Renal pelvis (tissue), 4 donors: ENCODE results near the gene RNF123. TPM values are rescaled to one million over a fixed set of nuclear protein-coding genes. Genes with fewer than 3 reads are reported as not detected.

Experiments used
- DNase-seq: peaks from one replicate; pipeline ENCODE4 v3.0.0-alpha.2; 2013
- polyA plus RNA-seq, 3 donors: library from polyadenylated mRNA; unstranded; fragments of 120-200 nt; gene quantifications; one replicate each; pipeline ENCODE4 v1.2.1, GENCODE V29; 2013; ENCODE audit not compliant: insufficient read length in 3 of 3

The RNF123 gene
- polyA plus RNA-seq, 3 donors, result 40.4 to 42.0 (median 40.9) TPM

GRCh38 chr3:49717959-49718857, 28.9 kb downstream of the RNF123 start:
- DNase-seq, result no peak

GRCh38 chr3:49718858-49719213, 29.5 kb downstream of the RNF123 start:
- DNase-seq, result no peak

- peak; percentile 93 for DNase-seq
These were observed 30.0 kb downstream of the RNF123 start, which contains the start of gene AMIGO3 for GRCh38 chr3:49719214-49719884. Gene AMIGO3 (minus strand): TSS chr3:49719684. CDS start chr3:49719465, 219 bp downstream.

GRCh38 chr3:49720855-49721595, 31.7 kb downstream of the RNF123 start:
- DNase-seq, result no peak

- DNase-seq, result no peak
These were observed 32.2 kb downstream of the RNF123 start for GRCh38 chr3:49721596-49721895.

- DNase-seq, result no peak
These were observed 32.8 kb downstream of the RNF123 start for GRCh38 chr3:49721896-49722781.

- no peak for DNase-seq
These were observed 33.5 kb downstream of the RNF123 start for GRCh38 chr3:49722896-49723295.

- DNase-seq, result no peak
These were observed 33.9 kb downstream of the RNF123 start for GRCh38 chr3:49723296-49723627.

- peak; percentile 97 for DNase-seq
These were observed 34.5 kb downstream of the RNF123 start, which contains the start of gene GMPPB for GRCh38 chr3:49723628-49724551. Gene GMPPB (minus strand): TSS chr3:49723951. CDS start chr3:49723726, 225 bp downstream.

GRCh38 chr3:49724586-49724985, 35.2 kb downstream of the RNF123 start:
- no peak for DNase-seq

GRCh38 chr3:49725906-49726681, 36.7 kb downstream of the RNF123 start:
- DNase-seq, result no peak

GRCh38 chr3:49727154-49727923, 38.0 kb downstream of the RNF123 start:
- no peak for DNase-seq

- no peak for DNase-seq
These were observed 38.6 kb downstream of the RNF123 start for GRCh38 chr3:49727924-49728361.

- no peak for DNase-seq
These were observed 40.7 kb downstream of the RNF123 start for GRCh38 chr3:49729966-49730609.

GRCh38 chr3:49732597-49732996, 43.2 kb downstream of the RNF123 start:
- DNase-seq, result no peak

- DNase-seq, result no peak
These were observed 44.2 kb downstream of the RNF123 start for GRCh38 chr3:49733551-49733950.

- no peak for DNase-seq
These were observed 45.4 kb downstream of the RNF123 start for GRCh38 chr3:49734752-49735151.

GRCh38 chr3:49738067-49738713, 48.8 kb downstream of the RNF123 start:
- no peak for DNase-seq
